HG03442 (cell line): ENCODE results near the gene PDILT.
"Not testable (repeated sequence)": the region's sequence is repeated elsewhere in the genome, so short reads cannot be mapped to it uniquely, and the experiment has no call there.

Experiments used
- ATAC-seq: cut with Tn5 transposase; IDR thresholded peaks from one replicate; pipeline ENCODE4 v1.9.1; 2021; ENCODE audit warnings: mild to moderate bottlenecking, moderate library complexity; ENCODE audit not compliant: unreplicated experiment

The PDILT gene

GRCh38 chr16:20326321-20326720, 78.2 kb downstream of the PDILT start:
- ATAC-seq, result no peak

- no peak for ATAC-seq
Observed at GRCh38 chr16:20325005-20325404, 79.5 kb downstream of the PDILT start.

GRCh38 chr16:20323591-20324117, 80.9 kb downstream of the PDILT start:
- no peak for ATAC-seq

- ATAC-seq, result no peak
Observed at GRCh38 chr16:20322696-20323095, 81.8 kb downstream of the PDILT start.

GRCh38 chr16:20321671-20322070, 82.9 kb downstream of the PDILT start:
- ATAC-seq, result no peak

GRCh38 chr16:20321051-20321450, 83.5 kb downstream of the PDILT start:
- ATAC-seq, result not testable (repeated sequence)

- no peak for ATAC-seq
Observed at GRCh38 chr16:20320592-20320991, 83.9 kb downstream of the PDILT start.

GRCh38 chr16:20320178-20320577, 84.4 kb downstream of the PDILT start:
- no peak for ATAC-seq

- ATAC-seq, result no peak
Observed at GRCh38 chr16:20319406-20319805, 85.1 kb downstream of the PDILT start.

- ATAC-seq, result no peak
Observed at GRCh38 chr16:20318437-20318836, 86.1 kb downstream of the PDILT start.

- no peak for ATAC-seq
Observed at GRCh38 chr16:20318006-20318405, 86.5 kb downstream of the PDILT start.

- ATAC-seq, result no peak
Observed at GRCh38 chr16:20317117-20317516, 87.4 kb downstream of the PDILT start.

- no peak for ATAC-seq
Observed at GRCh38 chr16:20316715-20317114, 87.8 kb downstream of the PDILT start.

GRCh38 chr16:20315764-20316163, 88.8 kb downstream of the PDILT start:
- ATAC-seq, result no peak

GRCh38 chr16:20314575-20314974, 90.0 kb downstream of the PDILT start:
- no peak for ATAC-seq

- ATAC-seq, result no peak
Observed at GRCh38 chr16:20313741-20314140, 90.8 kb downstream of the PDILT start.

GRCh38 chr16:20312536-20313095, 91.9 kb downstream of the PDILT start:
- ATAC-seq, result not testable (repeated sequence)

- no peak for ATAC-seq
Observed at GRCh38 chr16:20311548-20311947, 93.0 kb downstream of the PDILT start.

- ATAC-seq, result no peak
Observed at GRCh38 chr16:20310421-20311395, 93.8 kb downstream of the PDILT start.

- no peak for ATAC-seq
Observed at GRCh38 chr16:20309786-20310185, 94.8 kb downstream of the PDILT start.
